ENCODE results near the gene ZNF554.
"Not testable (repeated sequence)": the region's sequence is repeated elsewhere in the genome, so short reads cannot be mapped to it uniquely, and the experiment has no call there.

Gene ZNF554

DNA sequence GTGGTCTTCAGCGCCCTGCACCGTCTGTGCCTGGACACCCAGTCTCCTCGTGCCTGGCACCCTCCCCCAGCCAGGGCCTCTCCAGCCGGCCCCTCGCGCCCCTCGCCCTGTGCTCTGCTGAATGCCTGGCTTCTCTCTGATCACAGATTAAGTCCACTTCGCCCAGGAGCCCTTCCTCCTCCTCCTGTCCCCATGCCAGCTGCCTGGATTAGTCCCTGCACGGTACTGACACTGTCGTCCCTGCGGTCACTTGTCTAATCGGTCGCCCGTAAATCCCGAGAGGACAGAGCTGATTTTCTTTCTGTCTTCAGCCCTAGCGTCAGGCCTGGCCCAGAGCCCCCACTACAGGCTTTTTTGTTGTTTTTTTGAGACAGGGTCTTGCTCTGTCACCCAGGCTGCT is 27.8 kb upstream of the ZNF554 start:
- no peaks in the 10 kb centered on the region for H3K27me3 ChIP-seq (ENCODE audit: insufficient read depth, low read length, poor library complexity, severe bottlenecking)
- peaks cover 11% of the 10 kb centered on the region; the same call in 1 of the 2 replicates for H3K36me3 ChIP-seq (ENCODE audit: insufficient read depth, low read length)
- TF ChIP-seq, protein P1, sequence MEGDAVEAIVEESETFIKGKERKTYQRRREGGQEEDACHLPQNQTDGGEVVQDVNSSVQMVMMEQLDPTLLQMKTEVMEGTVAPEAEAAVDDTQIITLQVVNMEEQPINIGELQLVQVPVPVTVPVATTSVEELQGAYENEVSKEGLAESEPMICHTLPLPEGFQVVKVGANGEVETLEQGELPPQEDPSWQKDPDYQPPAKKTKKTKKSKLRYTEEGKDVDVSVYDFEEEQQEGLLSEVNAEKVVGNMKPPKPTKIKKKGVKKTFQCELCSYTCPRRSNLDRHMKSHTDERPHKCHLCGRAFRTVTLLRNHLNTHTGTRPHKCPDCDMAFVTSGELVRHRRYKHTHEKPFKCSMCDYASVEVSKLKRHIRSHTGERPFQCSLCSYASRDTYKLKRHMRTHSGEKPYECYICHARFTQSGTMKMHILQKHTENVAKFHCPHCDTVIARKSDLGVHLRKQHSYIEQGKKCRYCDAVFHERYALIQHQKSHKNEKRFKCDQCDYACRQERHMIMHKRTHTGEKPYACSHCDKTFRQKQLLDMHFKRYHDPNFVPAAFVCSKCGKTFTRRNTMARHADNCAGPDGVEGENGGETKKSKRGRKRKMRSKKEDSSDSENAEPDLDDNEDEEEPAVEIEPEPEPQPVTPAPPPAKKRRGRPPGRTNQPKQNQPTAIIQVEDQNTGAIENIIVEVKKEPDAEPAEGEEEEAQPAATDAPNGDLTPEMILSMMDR (conservative IDR thresholded peaks at IDR 0.05; ENCODE audit: low read length): no peak
- no peak overlapping the region for H2AFZ ChIP-seq (ENCODE audit: low read length)
- no peaks in the 10 kb centered on the region for H3K9me2 ChIP-seq (replicated peaks; ENCODE audit: low read depth, low read length)
- no peaks in the 10 kb centered on the region for H3F3A ChIP-seq (ENCODE audit: low read depth)
- H3K4me1 ChIP-seq (ENCODE audit: insufficient read depth, low read length, poor library complexity, severe bottlenecking): peaks cover 10% of the 10 kb centered on the region
- H3K9ac ChIP-seq (ENCODE audit: low read depth, low read length, poor library complexity, severe bottlenecking): no peak overlapping the region
- H3K9me3 ChIP-seq (ENCODE audit: insufficient read depth, low read depth, low read length): no peaks in the 10 kb centered on the region
- no peak overlapping the region for H3K4me2 ChIP-seq (ENCODE audit: low read depth, low read length, poor library complexity, severe bottlenecking)
- H3K79me2 ChIP-seq (ENCODE audit: insufficient read depth, low read length): peaks cover 30% of the 10 kb centered on the region
- H3K4me3 ChIP-seq (ENCODE audit: low read length, poor library complexity, severe bottlenecking): no peak overlapping the region
- peaks cover 3% of the 10 kb centered on the region for H4K20me1 ChIP-seq (ENCODE audit: insufficient read depth, low read length, poor library complexity, severe bottlenecking)

DNA sequence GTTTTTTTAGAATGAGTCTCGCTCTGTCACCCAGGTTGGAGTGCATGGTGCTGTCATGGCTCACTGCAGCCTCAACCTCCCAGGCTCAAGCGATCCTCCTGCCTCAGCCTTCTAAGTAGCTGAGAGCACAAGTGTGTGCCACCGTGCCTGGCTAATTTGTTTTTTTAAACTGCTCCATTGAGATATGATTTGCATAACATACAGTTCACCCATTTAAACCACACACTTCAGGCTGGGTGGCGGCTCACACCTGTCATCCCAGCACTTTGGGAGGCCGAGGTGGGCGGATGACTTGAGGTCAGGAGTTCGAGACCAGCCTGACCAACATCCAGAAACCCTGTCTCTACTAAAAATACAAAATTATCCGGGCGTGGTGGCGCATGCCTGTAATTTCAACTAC is 27.0 kb upstream of the ZNF554 start:
- not testable (repeated sequence) for H3K27me3 ChIP-seq (ENCODE audit: insufficient read depth, low read length, poor library complexity, severe bottlenecking); H3K4me2 ChIP-seq (ENCODE audit: low read depth, low read length, poor library complexity, severe bottlenecking); H3K4me1 ChIP-seq (ENCODE audit: insufficient read depth, low read length, poor library complexity, severe bottlenecking); H4K20me1 ChIP-seq (ENCODE audit: insufficient read depth, low read length, poor library complexity, severe bottlenecking); H2AFZ ChIP-seq (ENCODE audit: low read length); H3F3A ChIP-seq (ENCODE audit: low read depth); H3K9ac ChIP-seq (ENCODE audit: low read depth, low read length, poor library complexity, severe bottlenecking); H3K4me3 ChIP-seq (ENCODE audit: low read length, poor library complexity, severe bottlenecking); H3K9me2 ChIP-seq (replicated peaks; ENCODE audit: low read depth, low read length); H3K9me3 ChIP-seq (ENCODE audit: insufficient read depth, low read depth, low read length)
- Histone ChIP-seq H3K36me3 (ENCODE audit: insufficient read depth, low read length) (peaks cover 11% of the 10 kb centered on the region; the same call in 1 of the 2 replicates), H3K79me2 (ENCODE audit: insufficient read depth, low read length) (peaks cover 22% of the 10 kb centered on the region)

DNA sequence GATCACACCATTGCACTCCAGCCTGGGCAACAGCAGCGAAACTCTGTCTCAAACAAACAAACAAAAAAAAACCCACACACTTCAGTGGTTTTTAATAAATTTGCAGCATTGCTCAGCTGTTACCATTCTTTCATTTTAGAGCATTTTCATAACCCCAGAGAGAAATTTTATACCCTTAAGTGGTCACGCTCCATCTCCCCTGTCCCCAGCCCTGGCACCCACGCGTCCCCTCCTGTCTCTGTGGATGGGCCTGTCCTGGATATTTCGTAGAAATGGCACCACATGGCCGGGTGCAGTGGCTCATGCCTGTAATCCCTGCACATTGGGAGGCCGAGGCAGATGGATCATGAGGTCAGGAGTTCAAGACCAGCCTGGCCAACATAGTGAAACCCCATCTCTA is 26.5 kb upstream of the ZNF554 start:
- Histone ChIP-seq H3K9ac (ENCODE audit: low read depth, low read length, poor library complexity, severe bottlenecking) (no peak overlapping the region), H2AFZ (ENCODE audit: low read length) (no peak overlapping the region), H3K4me1 (ENCODE audit: insufficient read depth, low read length, poor library complexity, severe bottlenecking) (no peaks in the 10 kb centered on the region), H3F3A (ENCODE audit: low read depth) (no peaks in the 10 kb centered on the region), H3K79me2 (ENCODE audit: insufficient read depth, low read length) (peaks cover 17% of the 10 kb centered on the region), H3K9me2 (replicated peaks; ENCODE audit: low read depth, low read length) (no peaks in the 10 kb centered on the region), H3K9me3 (ENCODE audit: insufficient read depth, low read depth, low read length) (no peaks in the 10 kb centered on the region), H4K20me1 (ENCODE audit: insufficient read depth, low read length, poor library complexity, severe bottlenecking) (no peaks in the 10 kb centered on the region), H3K36me3 (ENCODE audit: insufficient read depth, low read length) (peaks cover 11% of the 10 kb centered on the region; the same call in 1 of the 2 replicates), H3K4me3 (ENCODE audit: low read length, poor library complexity, severe bottlenecking) (no peak overlapping the region), H3K27me3 (ENCODE audit: insufficient read depth, low read length, poor library complexity, severe bottlenecking) (no peaks in the 10 kb centered on the region), H3K4me2 (ENCODE audit: low read depth, low read length, poor library complexity, severe bottlenecking) (no peak overlapping the region)
- TF ChIP-seq, protein P1 (conservative IDR thresholded peaks at IDR 0.05; ENCODE audit: low read length): no peak
- TF ChIP-seq EZH2phosphoT487 (IDR thresholded peaks at IDR 0.05; ENCODE audit: borderline replicate concordance): no peak

DNA sequence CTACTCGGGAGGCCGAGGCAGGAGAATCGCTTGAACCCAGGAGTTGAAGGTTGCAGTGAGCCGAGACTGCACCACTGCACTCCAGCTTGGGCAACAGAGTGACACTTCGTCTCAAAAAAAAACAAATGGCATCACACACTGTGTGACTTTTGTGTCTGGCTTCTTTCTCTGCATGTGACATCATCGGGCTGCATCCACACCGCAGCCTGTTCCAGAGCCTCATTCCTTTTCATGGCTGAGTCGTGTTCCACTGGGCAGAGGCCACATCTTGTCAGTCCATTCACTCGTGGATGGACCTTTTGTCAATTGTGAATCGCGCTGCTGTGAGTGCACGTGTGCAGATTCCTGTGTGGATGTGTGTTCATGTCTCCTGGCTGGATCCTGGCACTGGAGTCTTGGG is 26.1 kb upstream of the ZNF554 start:
- TF ChIP-seq, protein P1 (conservative IDR thresholded peaks at IDR 0.05; ENCODE audit: low read length): no peak
- no peak for TF ChIP-seq EZH2phosphoT487 (IDR thresholded peaks at IDR 0.05; ENCODE audit: borderline replicate concordance)
- no peaks in the 10 kb centered on the region for H3K9me3 ChIP-seq (ENCODE audit: insufficient read depth, low read depth, low read length)
- peaks cover 13% of the 10 kb centered on the region for H3K79me2 ChIP-seq (ENCODE audit: insufficient read depth, low read length)
- H3K4me1 ChIP-seq (ENCODE audit: insufficient read depth, low read length, poor library complexity, severe bottlenecking): no peaks in the 10 kb centered on the region
- no peak overlapping the region for H2AFZ ChIP-seq (ENCODE audit: low read length)
- no peak overlapping the region for H3K9ac ChIP-seq (ENCODE audit: low read depth, low read length, poor library complexity, severe bottlenecking)
- no peaks in the 10 kb centered on the region for H3K27me3 ChIP-seq (ENCODE audit: insufficient read depth, low read length, poor library complexity, severe bottlenecking)
- H3K4me2 ChIP-seq (ENCODE audit: low read depth, low read length, poor library complexity, severe bottlenecking): no peak overlapping the region
- no peaks in the 10 kb centered on the region for H4K20me1 ChIP-seq (ENCODE audit: insufficient read depth, low read length, poor library complexity, severe bottlenecking)
- no peak overlapping the region for H3K4me3 ChIP-seq (ENCODE audit: low read length, poor library complexity, severe bottlenecking)
- H3K36me3 ChIP-seq (ENCODE audit: insufficient read depth, low read length): peaks cover 11% of the 10 kb centered on the region; the same call in 1 of the 2 replicates
- no peaks in the 10 kb centered on the region for H3F3A ChIP-seq (ENCODE audit: low read depth)
- no peaks in the 10 kb centered on the region for H3K9me2 ChIP-seq (replicated peaks; ENCODE audit: low read depth, low read length)
